ENCODE measurements around the gene PIR.

DNA sequence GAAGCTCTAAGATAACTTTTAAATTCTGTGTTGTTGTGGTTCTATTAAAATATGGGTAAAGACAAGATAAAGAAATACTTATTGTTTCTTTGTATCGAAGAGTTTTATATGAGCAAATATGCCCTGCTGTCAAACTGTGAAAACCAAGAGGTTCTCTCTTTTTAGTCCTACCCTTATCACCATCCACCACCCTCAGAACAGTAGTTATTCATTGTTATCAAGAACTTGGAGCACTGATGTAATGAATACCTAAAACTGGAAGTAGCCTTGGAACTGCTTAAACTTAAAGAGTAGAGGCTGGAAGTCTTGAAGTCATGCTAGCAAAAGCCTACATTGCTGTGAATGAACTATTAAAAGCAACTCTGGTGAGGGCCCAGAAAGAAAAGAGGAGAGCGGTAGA lies 9.2 kb downstream of the PIR start:
- TF ChIP-seq, protein P1, sequence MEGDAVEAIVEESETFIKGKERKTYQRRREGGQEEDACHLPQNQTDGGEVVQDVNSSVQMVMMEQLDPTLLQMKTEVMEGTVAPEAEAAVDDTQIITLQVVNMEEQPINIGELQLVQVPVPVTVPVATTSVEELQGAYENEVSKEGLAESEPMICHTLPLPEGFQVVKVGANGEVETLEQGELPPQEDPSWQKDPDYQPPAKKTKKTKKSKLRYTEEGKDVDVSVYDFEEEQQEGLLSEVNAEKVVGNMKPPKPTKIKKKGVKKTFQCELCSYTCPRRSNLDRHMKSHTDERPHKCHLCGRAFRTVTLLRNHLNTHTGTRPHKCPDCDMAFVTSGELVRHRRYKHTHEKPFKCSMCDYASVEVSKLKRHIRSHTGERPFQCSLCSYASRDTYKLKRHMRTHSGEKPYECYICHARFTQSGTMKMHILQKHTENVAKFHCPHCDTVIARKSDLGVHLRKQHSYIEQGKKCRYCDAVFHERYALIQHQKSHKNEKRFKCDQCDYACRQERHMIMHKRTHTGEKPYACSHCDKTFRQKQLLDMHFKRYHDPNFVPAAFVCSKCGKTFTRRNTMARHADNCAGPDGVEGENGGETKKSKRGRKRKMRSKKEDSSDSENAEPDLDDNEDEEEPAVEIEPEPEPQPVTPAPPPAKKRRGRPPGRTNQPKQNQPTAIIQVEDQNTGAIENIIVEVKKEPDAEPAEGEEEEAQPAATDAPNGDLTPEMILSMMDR (IDR thresholded peaks at IDR 0.05; ENCODE audit: low read depth, low read length), result no peak
- no peak for TF ChIP-seq EZH2phosphoT487 (IDR thresholded peaks at IDR 0.05; ENCODE audit: low read depth)
